Astrocyte (in vitro differentiated cells and primary cell): ENCODE results near the gene SH2D2A.
"Not testable (repeated sequence)": the region's sequence is repeated elsewhere in the genome, so short reads cannot be mapped to it uniquely, and the experiment has no call there.

Source experiments
- CTCF ChIP-seq: IDR thresholded peaks from 2 replicates; pipeline ENCODE4 v1.5.1; 2011; ENCODE audit warnings: low read depth, mild to moderate bottlenecking, inconsistent platforms, low read length, moderate library complexity; ENCODE audit not compliant: insufficient read depth
- EZH2 ChIP-seq: IDR thresholded peaks from 2 replicates; pipeline ENCODE4 v1.6.1; 2012; ENCODE audit warnings: mild to moderate bottlenecking, low read length, inconsistent platforms; ENCODE audit not compliant: insufficient read depth

GRCh38 chr1:156757572-156758253 lies 58.9 kb downstream of the SH2D2A start:
- TF ChIP-seq CTCF, EZH2: not testable (repeated sequence)
